PC-3 (cell line): ENCODE results near the gene UNG. TPM values are rescaled to one million over a fixed set of nuclear protein-coding genes. Genes with fewer than 3 reads are reported as not detected.

Experiments used
- ATAC-seq: fragments of 200-7000 bp; cut with Tn5 transposase; 2 replicates; pipeline ENCODE4 v1.9.1; 2020; ENCODE audit warnings: mild to moderate bottlenecking, moderate library complexity
- BruUV-seq: library from RNA; stranded (reverse); fragments of 400-500 nt; replicated peaks from 2 replicates; lab custom pipeline; 2021; lab: Mats Ljungman, UMichigan
- CTCF ChIA-PET: fragments of 300-600 bp; sonication (Branson Sonifier 250); formaldehyde crosslinking; loops from one replicate; lab custom pipeline; 2022; ENCODE audit warnings: antibody characterized with exemption; lab: Charles Lee
- POLR2A ChIA-PET: fragments of 300-600 bp; sonication (Branson Sonifier 250); formaldehyde crosslinking; loops from one replicate; lab custom pipeline; 2022; ENCODE audit warnings: antibody characterized with exemption; ENCODE audit not compliant: unreplicated experiment; lab: Charles Lee
- DNase-seq: peaks from one replicate; pipeline ENCODE4 v3.0.0-alpha.2; 2015
- H2AFZ ChIP-seq: fragments of 300-600 bp; sonication (generic); 2 replicates; pipeline ENCODE4 v1.6.0; 2016; ENCODE audit warnings: antibody characterized with exemption, low read length
- H3F3A ChIP-seq: fragments of 300-600 bp; sonication (generic); one replicate; pipeline ENCODE4 v1.6.0; 2017; ENCODE audit warnings: antibody characterized with exemption, low read length, control low read depth, mild to moderate bottlenecking; ENCODE audit not compliant: unreplicated experiment
- H3K27ac ChIP-seq: fragments of 300-600 bp; sonication (generic); 2 replicates; pipeline ENCODE4 v1.5.1; 2016; ENCODE audit warnings: mild to moderate bottlenecking, low read length
- H3K27me3 ChIP-seq: fragments of 300-600 bp; sonication (generic); 2 replicates; pipeline ENCODE4 v1.6.1; 2016; ENCODE audit warnings: low read length, mixed read lengths
- H3K36me3 ChIP-seq: fragments of 300-600 bp; sonication (generic); 2 replicates; pipeline ENCODE4 v1.6.1; 2016; ENCODE audit warnings: low read depth, mixed run types, low read length, mixed read lengths
- H3K4me1 ChIP-seq: fragments of 300-600 bp; sonication (generic); 2 replicates; pipeline ENCODE4 v1.5.1; 2016; ENCODE audit warnings: low read length; ENCODE audit not compliant: insufficient read depth
- H3K4me2 ChIP-seq: fragments of 300-600 bp; sonication (generic); 2 replicates; pipeline ENCODE4 v1.6.0; 2016; ENCODE audit warnings: low read length
- H3K4me3 ChIP-seq: fragments of 300-600 bp; sonication (generic); 2 replicates; pipeline ENCODE4 v1.5.1; 2016; ENCODE audit warnings: mild to moderate bottlenecking, low read length, mixed read lengths
- H3K79me2 ChIP-seq: fragments of 300-600 bp; sonication (generic); 2 replicates; pipeline ENCODE4 v1.6.1; 2017; ENCODE audit warnings: low read length, mixed read lengths
- H3K9ac ChIP-seq: fragments of 300-600 bp; sonication (generic); 2 replicates; pipeline ENCODE4 v1.6.0; 2016; ENCODE audit warnings: mild to moderate bottlenecking, low read length
- H3K9me2 ChIP-seq: fragments of 300-600 bp; sonication (generic); replicated peaks from 2 replicates; pipeline ENCODE4 v1.6.1; 2016; ENCODE audit warnings: mixed run types, low read length, mixed read lengths
- H3K9me3 ChIP-seq: fragments of 300-600 bp; sonication (generic); 2 replicates; pipeline ENCODE4 v1.6.1; 2016; ENCODE audit warnings: low read length, mixed read lengths
- H4K20me1 ChIP-seq: fragments of 300-600 bp; sonication (generic); 2 replicates; pipeline ENCODE4 v1.6.1; 2016; ENCODE audit warnings: low read length, mixed read lengths
- EZH2 ChIP-seq: fragments of 300-600 bp; sonication (generic); IDR thresholded peaks from one replicate; pipeline ENCODE4 v1.6.1; 2017; ENCODE audit warnings: antibody characterized with exemption, mild to moderate bottlenecking, low read length; ENCODE audit not compliant: unreplicated experiment
- EZH2phosphoT487 ChIP-seq: fragments of 300-600 bp; sonication (generic); IDR thresholded peaks from 2 replicates; pipeline ENCODE4 v1.6.1; 2018; ENCODE audit warnings: mild to moderate bottlenecking, antibody characterized with exemption, low read length, borderline replicate concordance
- intact Hi-C: fragments of 100-400 bp; cut with micrococcal nuclease; formaldehyde crosslinking; loops from 2 replicates; pipeline ENCODE4 v1.9.0; 2023
- total RNA-seq: library from RNA; depleted of rRNA; stranded (reverse); fragments of >200 nt; gene quantifications from 2 replicates; pipeline ENCODE4 v1.2.3, GENCODE V29; 2014
- TF ChIP-seq, protein P1 (sequence below): fragments of 300-600 bp; sonication (generic); conservative IDR thresholded peaks from 2 replicates; pipeline ENCODE4 v1.5.1; 2017; ENCODE audit warnings: antibody characterized with exemption, low read depth, mild to moderate bottlenecking, low read length

Gene UNG
- total RNA-seq, 1 experiment from 2014 or later: 168 TPM

- intact Hi-C loops: no loop called here
- CTCF ChIA-PET: no interaction called here
Observed at GRCh38 chr12:109120557-109120956, 23.2 kb downstream of the UNG start.

DNA sequence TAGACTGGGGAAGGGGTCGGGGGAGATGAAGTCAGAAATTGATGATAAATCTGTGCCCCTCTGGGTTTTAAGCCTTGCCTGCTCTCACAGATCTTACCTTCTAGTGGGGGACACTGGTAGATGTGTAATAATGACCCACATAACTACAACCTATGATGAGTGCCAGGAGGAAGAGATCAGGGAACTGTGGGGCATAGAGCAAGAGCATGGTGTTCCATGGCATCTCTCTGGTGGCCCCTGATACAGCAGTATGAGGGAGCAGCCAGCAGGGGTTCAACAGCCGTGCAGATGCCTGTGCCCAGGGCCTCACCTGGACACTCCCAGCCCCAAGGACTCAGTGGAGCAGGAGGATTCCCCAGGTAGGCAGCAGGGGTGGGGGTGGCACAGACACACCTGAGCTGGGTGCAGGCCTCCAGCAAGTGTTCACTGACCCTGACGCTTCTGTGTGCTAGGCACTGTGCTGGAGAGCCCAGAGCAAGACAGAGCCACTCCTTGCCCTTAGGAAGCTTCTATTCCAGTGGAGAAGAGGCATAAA is 24.0 kb downstream of the UNG start:
- Histone ChIP-seq H3F3A (no peaks in the 10 kb centered on the region), H3K9ac (no peak overlapping the region), H2AFZ (no peak overlapping the region), H3K4me3 (no peak overlapping the region), H3K36me3 (no peaks in the 10 kb centered on the region), H3K27me3 (no peaks in the 10 kb centered on the region), H3K79me2 (no peaks in the 10 kb centered on the region), H3K27ac (no peak overlapping the region), H3K4me1 (no peaks in the 10 kb centered on the region), H3K9me2 (no peaks in the 10 kb centered on the region), H4K20me1 (no peaks in the 10 kb centered on the region), H3K9me3 (no peaks in the 10 kb centered on the region), H3K4me2 (no peak overlapping the region)
- ChIA-PET POLR2A (no interaction called here), CTCF (no interaction called here)
- ATAC-seq: no peak
- intact Hi-C loops: no loop called here
- no TSS peak for BruUV-seq
- no peak for TF ChIP-seq EZH2
- TF ChIP-seq, protein P1, sequence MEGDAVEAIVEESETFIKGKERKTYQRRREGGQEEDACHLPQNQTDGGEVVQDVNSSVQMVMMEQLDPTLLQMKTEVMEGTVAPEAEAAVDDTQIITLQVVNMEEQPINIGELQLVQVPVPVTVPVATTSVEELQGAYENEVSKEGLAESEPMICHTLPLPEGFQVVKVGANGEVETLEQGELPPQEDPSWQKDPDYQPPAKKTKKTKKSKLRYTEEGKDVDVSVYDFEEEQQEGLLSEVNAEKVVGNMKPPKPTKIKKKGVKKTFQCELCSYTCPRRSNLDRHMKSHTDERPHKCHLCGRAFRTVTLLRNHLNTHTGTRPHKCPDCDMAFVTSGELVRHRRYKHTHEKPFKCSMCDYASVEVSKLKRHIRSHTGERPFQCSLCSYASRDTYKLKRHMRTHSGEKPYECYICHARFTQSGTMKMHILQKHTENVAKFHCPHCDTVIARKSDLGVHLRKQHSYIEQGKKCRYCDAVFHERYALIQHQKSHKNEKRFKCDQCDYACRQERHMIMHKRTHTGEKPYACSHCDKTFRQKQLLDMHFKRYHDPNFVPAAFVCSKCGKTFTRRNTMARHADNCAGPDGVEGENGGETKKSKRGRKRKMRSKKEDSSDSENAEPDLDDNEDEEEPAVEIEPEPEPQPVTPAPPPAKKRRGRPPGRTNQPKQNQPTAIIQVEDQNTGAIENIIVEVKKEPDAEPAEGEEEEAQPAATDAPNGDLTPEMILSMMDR: no peak
- no peak for TF ChIP-seq EZH2phosphoT487
- DNase-seq: no peak

More at GRCh38 chr12:109120557-109120956, 23.2 kb downstream of the UNG start:
- H3K36me3 ChIP-seq: no peaks in the 10 kb centered on the region
- POLR2A ChIA-PET: no interaction called here
- no peak overlapping the region for H3K9ac ChIP-seq
- DNase-seq (no peak), ATAC-seq (no peak)
- no peak overlapping the region for H3K4me2 ChIP-seq
- no peaks in the 10 kb centered on the region for H4K20me1 ChIP-seq
- TF ChIP-seq EZH2phosphoT487 (no peak), EZH2 (no peak)
- TF ChIP-seq, protein P1: no peak
- H2AFZ ChIP-seq: no peak overlapping the region
- no peaks in the 10 kb centered on the region for H3F3A ChIP-seq
- no peaks in the 10 kb centered on the region for H3K79me2 ChIP-seq
- H3K4me1 ChIP-seq: no peaks in the 10 kb centered on the region
- no TSS peak for BruUV-seq
- H3K9me2 ChIP-seq: no peaks in the 10 kb centered on the region
- no peak overlapping the region for H3K27ac ChIP-seq
- no peak overlapping the region for H3K4me3 ChIP-seq
- H3K27me3 ChIP-seq: no peaks in the 10 kb centered on the region
- H3K9me3 ChIP-seq: no peaks in the 10 kb centered on the region

DNA sequence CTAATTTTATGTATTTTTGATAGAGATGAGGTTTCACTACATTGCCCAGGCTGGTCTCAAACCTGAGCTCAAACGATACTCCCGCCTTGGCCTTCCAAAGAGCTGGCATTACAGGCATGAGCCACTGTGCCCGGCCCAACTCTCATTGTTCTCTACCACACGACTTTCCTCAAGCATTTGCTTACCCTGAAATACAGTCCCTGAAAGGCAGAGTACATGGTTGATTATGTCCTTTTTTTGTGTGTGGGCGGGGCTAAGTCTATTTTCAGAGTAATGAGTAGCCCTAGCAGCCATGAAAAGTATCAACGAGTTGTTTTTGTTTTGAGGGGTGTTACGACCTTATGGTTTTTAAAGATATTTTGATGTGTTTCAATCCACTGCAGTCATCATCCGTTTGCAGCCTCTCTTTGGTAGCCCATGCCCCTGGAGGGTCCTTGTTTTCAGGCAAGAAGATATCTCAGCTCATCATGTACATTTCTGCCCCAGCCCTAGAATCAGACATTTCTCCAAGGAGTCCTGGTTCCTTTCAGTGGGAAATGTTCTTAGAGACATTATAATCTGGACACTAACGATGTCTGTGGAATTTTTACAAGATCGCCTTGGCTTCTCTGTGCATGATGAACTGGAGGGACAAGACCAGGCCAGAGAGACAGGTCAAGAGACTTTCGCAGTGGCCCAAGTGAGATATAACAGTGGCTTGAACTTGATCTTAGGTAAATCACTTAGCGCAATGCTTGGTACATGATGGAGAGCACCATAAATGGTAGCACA is 27.7 kb downstream of the UNG start:
- Histone ChIP-seq H3K4me3 (no peak overlapping the region), H3K9ac (no peak overlapping the region), H3F3A (no peaks in the 10 kb centered on the region), H4K20me1 (no peaks in the 10 kb centered on the region), H3K79me2 (no peaks in the 10 kb centered on the region), H3K27me3 (no peaks in the 10 kb centered on the region), H3K27ac (no peak overlapping the region), H3K4me2 (no peak overlapping the region), H3K9me3 (no peaks in the 10 kb centered on the region), H3K4me1 (no peaks in the 10 kb centered on the region), H2AFZ (no peak overlapping the region), H3K9me2 (no peaks in the 10 kb centered on the region), H3K36me3 (no peaks in the 10 kb centered on the region)
- ChIA-PET CTCF (no interaction called here), POLR2A (no interaction called here)
- ATAC-seq (no peak), DNase-seq (no peak)
- TF ChIP-seq EZH2 (no peak), EZH2phosphoT487 (no peak)
- TF ChIP-seq, protein P1: no peak
- intact Hi-C loops: no loop called here
- no TSS peak for BruUV-seq
